ENCODE measurements around the gene CYP2B6.
"Not testable (repeated sequence)": the region's sequence is repeated elsewhere in the genome, so short reads cannot be mapped to it uniquely, and the experiment has no call there.

The CYP2B6 gene

DNA sequence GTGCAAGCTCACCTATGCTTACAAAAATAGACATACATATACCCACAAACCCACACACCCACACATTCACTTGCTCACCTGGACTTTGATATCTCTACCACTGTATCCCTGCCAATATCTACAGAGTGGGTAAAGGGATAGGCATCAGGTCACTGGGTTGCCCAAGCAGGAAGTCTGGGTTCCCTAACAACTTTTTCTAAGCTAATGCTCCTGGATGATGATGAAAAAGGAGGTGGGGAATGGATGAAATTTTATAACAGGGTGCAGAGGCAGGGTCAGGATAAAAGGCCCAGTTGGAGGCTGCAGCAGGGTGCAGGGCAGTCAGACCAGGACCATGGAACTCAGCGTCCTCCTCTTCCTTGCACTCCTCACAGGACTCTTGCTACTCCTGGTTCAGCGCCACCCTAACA is at the start of gene CYP2B6:
TSS of gene CYP2B6 (plus strand) at position 311 of the 410 bp plus-strand sequence. CDS start at position 335, 24 bp downstream.
- DNase-seq = no peak

DNA sequence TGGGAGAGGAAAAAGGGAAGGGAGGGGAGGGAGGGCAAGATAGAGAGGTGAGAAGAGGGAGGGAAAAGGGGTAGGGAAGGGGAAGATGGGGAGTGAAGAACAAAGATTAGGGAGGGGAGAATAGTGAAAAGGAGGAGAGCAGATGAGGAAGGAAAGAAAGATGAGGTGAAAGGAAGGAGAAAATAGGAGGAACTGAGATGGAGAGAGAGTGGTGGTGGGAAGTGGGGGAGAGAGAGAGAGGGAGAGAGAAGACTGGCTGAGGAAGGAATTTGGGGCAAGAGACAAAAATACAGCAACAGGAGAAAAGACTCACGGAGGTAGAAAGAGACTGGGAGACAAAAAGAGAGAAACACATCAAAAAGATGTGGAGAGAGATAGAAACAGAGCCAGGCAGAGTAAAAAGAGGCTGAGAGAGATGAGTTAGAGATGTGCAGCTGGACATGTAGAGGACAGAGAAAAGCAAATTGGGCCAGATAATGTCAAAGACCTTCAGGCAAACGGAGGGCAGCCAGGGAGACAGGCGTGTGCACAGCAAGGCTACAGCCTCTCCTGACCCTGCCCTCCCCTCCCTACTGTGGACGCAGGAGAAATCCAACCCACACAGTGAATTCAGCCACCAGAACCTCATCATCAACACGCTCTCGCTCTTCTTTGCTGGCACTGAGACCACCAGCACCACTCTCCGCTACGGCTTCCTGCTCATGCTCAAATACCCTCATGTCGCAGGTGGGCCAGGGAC is 49.4 kb upstream of the CYP2B6 start:
- DNase-seq = no peak

GRCh38 chr19:40945645-40946044 is 45.4 kb upstream of the CYP2B6 start:
- DNase-seq = no peak

DNA sequence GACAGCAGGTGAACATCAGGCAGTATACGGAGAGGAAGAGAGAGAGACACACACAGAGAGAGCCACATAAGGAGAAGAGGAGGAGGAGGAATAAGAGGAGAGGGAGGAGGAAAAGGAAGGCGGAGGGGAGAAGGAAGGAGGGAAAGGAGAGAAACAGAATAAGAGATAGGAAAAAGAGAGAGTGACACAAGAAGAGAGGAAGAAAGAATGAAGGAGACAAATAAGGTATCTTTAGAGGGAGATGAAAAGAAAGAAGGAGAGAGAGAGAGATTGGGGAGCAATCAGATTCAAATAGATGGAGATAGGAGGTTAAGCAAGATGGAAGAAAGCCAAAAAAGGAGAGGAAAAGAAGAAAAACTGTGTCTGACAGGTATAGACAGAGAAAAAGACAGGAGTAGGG is 44.0 kb upstream of the CYP2B6 start:
- no peak for DNase-seq

GRCh38 chr19:40947573-40947972 is 43.5 kb upstream of the CYP2B6 start:
- no peak for DNase-seq

GRCh38 chr19:40948580-40949299 is 42.3 kb upstream of the CYP2B6 start:
- no peak for DNase-seq

GRCh38 chr19:40954573-40954972 is 36.5 kb upstream of the CYP2B6 start:
- DNase-seq = no peak

DNA sequence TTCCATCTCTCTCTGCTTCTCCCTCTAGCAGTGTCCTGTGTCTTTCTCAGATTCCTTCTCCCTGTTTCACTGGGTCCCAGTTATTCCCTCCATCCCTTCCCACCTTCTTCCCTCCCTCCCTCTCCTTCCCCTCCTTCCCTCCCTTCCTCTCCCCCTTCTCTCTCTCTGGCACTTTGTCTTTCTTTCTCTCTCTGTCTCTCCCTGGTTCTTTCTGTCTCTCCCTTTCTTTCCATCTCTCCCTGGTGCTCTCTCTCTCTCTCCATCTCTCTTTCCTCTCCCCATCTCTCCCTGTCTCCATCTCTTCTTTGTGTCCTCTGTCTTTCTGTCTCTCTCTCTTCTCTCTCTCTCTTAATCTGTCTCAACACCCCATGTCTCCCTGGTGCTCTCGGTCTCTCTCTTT is 31.7 kb upstream of the CYP2B6 start:
- no peak for DNase-seq

DNA sequence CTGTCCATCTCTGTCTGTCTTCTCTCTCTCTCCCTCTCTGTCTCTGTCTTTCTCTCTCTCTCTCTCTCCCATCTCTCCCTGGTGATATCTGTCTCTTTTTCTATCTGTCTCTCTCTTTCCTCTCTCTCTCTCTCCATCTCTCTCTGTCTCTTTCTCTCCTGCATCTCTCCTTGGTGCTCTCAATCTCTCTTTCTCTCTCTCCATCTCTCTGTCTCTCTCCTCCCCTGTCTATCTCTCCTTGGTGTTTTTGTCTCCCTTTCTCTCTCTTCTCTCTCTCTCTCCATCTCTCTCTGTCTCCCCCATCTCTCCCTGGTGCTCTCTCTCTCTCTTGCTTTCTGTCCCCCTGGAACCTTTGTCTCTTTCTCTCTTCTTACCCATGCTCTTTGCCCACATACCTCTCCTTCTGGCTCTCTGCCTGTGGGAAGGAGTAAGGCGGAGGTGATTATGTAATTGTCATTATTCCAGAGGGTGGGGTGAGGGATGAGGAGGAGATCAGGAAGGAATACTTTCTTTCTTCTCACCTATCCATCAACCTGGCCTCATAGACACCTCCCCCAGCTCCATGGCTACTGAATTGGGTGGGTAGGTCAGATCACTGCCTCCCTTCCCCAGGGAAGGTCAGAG is 30.9 kb upstream of the CYP2B6 start:
- DNase-seq = no peak

DNA sequence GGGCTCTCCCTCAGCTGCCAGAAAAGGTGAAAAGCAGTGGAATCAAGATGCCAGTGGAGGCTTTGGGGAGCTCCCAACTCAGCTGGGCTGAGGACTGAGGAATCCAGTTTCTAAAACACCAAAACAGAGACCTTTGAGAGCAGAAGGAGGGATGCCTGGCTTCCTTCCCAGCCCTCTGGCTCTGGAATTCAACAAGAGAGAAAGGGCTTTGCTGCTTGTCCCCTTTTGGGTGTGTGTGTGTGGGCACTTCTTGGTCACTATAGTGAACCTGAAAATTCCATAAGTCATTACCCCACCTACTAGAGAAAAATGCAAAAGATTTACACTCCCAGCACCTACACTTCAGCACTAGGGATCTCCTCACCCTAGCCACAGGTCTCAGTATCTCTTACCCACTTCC is 30.3 kb upstream of the CYP2B6 start:
- no peak for DNase-seq

- no peak for DNase-seq
Observed at GRCh38 chr19:40962460-40962961, 28.6 kb upstream of the CYP2B6 start.

DNA sequence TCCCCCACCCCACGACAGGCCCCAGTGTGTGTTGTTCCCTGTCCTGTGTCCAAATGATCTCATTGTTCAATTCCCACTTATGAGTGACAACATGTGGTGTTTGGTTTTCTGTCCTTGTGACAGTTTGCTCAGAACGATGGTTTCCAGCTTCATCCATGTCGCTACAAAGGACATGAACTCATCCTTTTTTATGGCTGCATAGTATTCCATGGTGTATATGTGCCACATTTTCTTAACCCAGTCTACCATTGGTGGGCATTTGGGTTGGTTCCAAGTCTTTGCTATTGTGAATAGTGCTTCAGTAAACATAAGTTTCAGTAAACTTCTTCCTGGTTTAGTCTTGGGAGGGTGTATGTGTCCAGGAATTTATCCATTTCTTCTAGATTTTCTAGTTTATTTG is 26.7 kb upstream of the CYP2B6 start:
- DNase-seq = not testable (repeated sequence)

GRCh38 chr19:40965351-40965750 is 25.7 kb upstream of the CYP2B6 start:
- not testable (repeated sequence) for DNase-seq

DNA sequence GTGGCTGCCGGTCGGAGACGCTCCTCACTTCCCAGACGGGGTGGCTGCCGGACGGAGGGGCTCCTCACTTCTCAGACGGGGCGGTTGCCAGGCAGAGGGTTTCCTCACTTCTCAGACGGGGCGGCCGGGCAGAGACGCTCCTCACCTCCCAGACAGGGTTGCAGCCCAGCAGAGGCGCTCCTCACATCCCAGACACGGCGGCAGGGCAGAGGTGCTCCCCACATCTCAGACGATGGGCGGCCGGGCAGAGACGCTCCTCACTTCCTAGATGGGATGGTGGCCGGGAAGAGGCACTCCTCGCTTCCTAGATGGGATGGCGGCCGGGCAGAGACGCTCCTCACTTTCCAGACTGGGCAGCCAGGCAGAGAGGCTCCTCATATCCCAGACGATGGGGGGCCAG is 24.5 kb upstream of the CYP2B6 start:
- DNase-seq = not testable (repeated sequence)

DNA sequence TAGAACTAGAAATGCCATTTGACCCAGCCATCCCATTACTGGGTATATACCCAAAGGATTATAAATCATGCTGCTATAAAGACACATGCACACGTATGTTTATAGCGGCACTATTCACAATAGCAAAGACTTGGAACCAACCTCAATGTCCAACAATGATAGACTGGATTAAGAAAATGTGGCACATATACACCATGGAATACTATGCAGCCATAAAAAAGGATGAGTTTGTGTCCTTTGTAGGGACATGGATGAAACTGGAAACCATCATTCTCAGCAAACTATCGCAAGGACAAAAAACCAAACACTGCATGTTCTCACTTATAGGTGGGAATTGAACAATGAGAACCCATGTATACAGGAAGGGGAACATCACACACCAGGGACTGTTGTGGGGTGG is 23.0 kb upstream of the CYP2B6 start:
- not testable (repeated sequence) for DNase-seq

DNA sequence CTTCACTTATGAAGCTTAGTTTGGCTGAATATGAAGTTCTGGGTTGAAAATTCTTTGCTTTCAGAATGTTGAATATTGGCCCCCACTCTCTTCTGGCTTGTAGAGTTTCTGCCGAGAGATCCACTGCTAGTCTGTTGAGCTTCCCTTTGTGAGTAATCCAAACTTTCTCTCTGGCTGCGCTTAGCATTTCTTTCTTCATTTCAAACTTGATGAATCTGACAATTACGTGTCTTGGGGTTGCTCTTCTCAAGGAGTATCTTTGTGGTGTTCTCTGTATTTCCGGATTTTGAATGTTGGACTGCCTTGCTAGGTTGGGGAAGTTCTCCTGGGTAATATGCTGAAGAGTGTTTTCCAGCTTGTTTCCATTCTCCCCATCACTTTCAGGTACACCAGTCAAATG is 21.4 kb upstream of the CYP2B6 start:
- not testable (repeated sequence) for DNase-seq

DNA sequence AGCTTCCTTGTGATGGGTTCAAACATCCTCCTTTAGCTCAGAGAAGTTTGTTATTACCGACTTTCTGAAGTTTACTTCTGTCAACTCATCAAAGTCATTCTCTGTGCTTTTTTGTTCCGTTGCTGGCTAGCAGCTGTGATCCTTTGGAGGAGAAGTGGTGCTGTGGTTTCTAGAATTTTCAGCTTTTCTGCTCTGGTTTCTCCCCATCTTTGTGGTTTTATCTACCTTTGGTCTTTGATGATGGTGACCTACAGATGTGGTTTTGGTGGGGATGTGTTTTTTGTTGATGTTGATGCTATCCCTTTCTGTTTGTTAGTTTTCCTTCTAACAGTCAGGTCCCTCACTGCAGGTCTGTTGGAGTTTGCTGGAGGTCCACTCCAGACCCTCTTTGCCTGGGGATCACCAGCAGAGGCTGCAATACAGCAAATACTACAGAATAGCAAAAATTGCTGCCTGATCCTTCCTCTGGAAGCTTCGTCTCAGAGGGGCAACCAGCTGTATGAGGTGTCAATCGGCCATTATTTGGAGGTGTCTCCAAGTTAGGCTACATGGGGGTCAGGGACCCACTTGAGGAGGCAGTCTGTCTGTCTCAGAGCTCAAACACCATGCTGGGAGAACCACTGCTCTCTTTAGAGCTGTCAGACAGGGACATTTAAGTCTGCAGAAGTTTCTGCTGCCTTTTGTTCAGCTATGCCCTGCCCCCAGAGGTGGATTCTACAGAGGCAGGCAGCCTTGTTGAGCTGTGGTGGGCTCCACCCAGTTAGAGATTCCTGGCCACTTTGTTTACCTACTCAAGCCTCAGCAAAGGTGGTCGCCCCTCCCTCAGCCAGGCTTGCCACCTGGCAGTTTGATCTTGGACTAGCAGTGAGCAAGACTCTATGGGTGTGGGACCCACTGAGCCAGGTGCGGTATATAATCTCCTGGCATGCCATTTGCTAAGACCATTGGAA is 20.4 kb upstream of the CYP2B6 start:
- not testable (repeated sequence) for DNase-seq

GRCh38 chr19:40974633-40975037 is 16.4 kb upstream of the CYP2B6 start:
- DNase-seq = peak; percentile 87

DNA sequence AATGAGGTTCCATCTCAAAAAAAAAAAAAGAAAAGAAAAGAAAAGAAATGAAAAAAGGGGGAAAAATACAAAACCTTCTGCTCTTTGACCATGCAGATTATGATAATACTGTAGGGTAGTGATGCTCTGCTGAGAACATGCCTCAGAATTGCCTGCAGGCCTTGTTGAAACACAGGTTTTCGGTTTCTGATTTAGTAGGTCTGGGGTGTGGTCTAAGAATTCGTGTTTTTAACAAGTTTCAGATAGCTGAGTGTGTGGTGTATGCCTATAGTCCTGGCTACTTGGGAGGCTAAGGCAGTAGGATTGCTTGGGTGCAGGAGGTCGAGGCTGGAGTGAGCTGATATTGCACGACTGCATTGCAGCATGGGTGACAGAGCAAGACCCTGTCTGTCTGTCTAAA is 14.9 kb upstream of the CYP2B6 start:
- DNase-seq = no peak

DNA sequence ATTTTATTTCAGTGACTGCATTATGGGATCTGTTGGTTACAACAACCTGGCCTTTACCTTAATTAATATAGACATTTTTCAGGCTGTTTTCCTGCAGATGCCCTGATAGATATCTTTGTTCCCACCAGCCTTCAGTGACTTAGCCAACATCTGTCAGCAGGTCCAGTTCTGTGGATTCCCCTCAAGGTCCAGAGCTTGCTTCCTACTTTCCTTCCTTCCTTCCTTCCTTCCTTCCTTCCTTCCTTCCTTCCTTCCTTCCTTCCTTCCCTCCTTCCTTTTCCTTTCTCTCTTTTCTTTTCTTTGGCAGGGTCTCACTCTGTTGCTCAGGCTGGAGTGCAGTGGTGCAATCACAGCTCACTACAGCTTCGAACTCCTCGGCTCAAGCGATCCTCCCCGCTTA is 14.4 kb upstream of the CYP2B6 start:
- no peak for DNase-seq

- not testable (repeated sequence) for DNase-seq
Observed at GRCh38 chr19:40979759-40980158, 11.3 kb upstream of the CYP2B6 start.

DNA sequence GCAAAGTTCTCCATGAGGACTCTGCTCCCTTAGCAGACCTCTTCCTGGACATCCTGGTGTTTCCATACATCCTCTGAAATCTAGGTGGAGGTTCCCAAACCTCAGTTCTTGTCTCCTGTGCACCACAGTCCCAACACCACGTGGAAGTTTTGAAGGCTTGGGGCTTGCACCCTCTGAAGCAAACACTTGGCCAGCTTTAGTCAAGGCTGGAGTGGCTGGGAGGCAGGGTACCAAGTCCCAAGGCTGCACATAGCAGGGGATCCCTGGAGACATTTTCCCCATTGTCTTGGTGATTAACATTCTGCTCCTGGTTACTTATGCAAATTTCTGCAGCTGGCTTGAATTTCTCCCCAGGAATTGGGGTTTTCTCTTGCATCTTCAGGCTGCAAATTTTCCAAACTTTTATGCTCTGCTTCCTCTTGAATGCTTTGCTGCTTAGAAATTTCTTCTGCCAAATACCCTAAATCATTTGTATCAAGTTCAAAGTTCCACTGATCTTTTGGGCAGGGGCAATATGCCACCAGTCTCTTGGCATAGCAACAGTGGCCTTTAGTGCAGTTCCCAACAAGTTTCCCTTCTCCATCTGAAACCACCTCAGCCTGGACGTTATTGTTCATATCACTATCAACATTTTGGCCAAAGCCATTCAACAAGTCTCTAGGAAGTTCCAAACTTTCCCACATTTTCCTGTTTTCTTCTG is 10.2 kb upstream of the CYP2B6 start:
- DNase-seq = not testable (repeated sequence)

All from OCI-M1 (cell line).